CD14-positive monocyte (primary cell): ENCODE results near the gene NELFE. TPM values are rescaled to one million over a fixed set of nuclear protein-coding genes. Genes with fewer than 3 reads are reported as not detected.

Experiments used
- DNase-seq, 3 donors: peaks; one replicate each; pipeline ENCODE4 v3.0.0-alpha.2; 2011 to 2022
- H2AFZ ChIP-seq: 2 replicates; pipeline ENCODE4 v1.6.0; 2012; ENCODE audit warnings: mild to moderate bottlenecking, low read depth, low read length, inconsistent platforms; ENCODE audit not compliant: insufficient read depth, poor library complexity, severe bottlenecking
- H3K27ac ChIP-seq, 2 donors: 1 replicate in 1 of 2; 2 replicates in 1 of 2; pipeline ENCODE4 v1.5.1; 2012 to 2013; ENCODE audit warnings: low read length in 2 of 2, control low read depth in 1 of 2, inconsistent platforms in 1 of 2, low read depth in 1 of 2, mild to moderate bottlenecking in 1 of 2
- H3K27me3 ChIP-seq, 2 donors: one replicate each; pipeline versions ENCODE4 v1.6.0 to v1.6.1; 2011 to 2013; ENCODE audit warnings: low read length in 2 of 2; ENCODE audit not compliant: control insufficient read depth in 2 of 2, insufficient read depth in 2 of 2
- H3K36me3 ChIP-seq, 2 donors: replicated peaks in 1 of 2; 1 replicate in 1 of 2; 2 replicates in 1 of 2; pipeline versions ENCODE4 v1.5.1 to v1.6.1; 2012 to 2013; ENCODE audit warnings: low read length in 2 of 2, control low read depth in 1 of 2, inconsistent platforms in 1 of 2, mild to moderate bottlenecking in 1 of 2; ENCODE audit not compliant: insufficient read depth in 2 of 2, control insufficient read depth in 1 of 2
- H3K4me1 ChIP-seq, 2 donors: 1 replicate in 1 of 2; 2 replicates in 1 of 2; pipeline versions ENCODE4 v1.5.1 to v1.6.1; 2012 to 2013; ENCODE audit warnings: low read length in 2 of 2, control low read depth in 1 of 2, inconsistent platforms in 1 of 2, mild to moderate bottlenecking in 1 of 2, moderate library complexity in 1 of 2; ENCODE audit not compliant: insufficient read depth in 2 of 2, control insufficient read depth in 1 of 2
- H3K4me2 ChIP-seq: replicated peaks from 2 replicates; pipeline ENCODE3; 2012; ENCODE audit warnings: low read length, moderate library complexity, mild to moderate bottlenecking; ENCODE audit not compliant: poor library complexity, severe bottlenecking; ENCODE audit errors: extremely low read depth
- H3K4me3 ChIP-seq, 3 experiments: fragments of 200-600 bp in 1 of 3; sonication (generic) in 1 of 3; replicated peaks in 1 of 3; 1 replicate in 2 of 3; 2 replicates in 1 of 3; pipeline ENCODE4 v1.5.1; 2011 to 2013; ENCODE audit warnings: low read length in 3 of 3, mild to moderate bottlenecking in 3 of 3, control low read depth in 2 of 3, low read depth in 2 of 3, inconsistent platforms in 1 of 3, moderate library complexity in 1 of 3
- H3K79me2 ChIP-seq: 2 replicates; pipeline ENCODE4 v1.6.0; 2012; ENCODE audit warnings: mild to moderate bottlenecking, control low read depth, inconsistent platforms, low read length, moderate library complexity; ENCODE audit not compliant: insufficient read depth
- H3K9ac ChIP-seq: 2 replicates; pipeline ENCODE4 v1.6.0; 2017; ENCODE audit warnings: low read length, mild to moderate bottlenecking; ENCODE audit not compliant: insufficient read depth, poor library complexity, severe bottlenecking
- H3K9me3 ChIP-seq, 2 donors: replicated peaks in 1 of 2; 1 replicate in 1 of 2; 2 replicates in 1 of 2; pipeline versions ENCODE4 v1.5.1 to v1.6.1; 2012 to 2013; ENCODE audit warnings: low read length in 2 of 2, control low read depth in 1 of 2; ENCODE audit not compliant: control insufficient read depth in 1 of 2, insufficient read depth in 1 of 2
- H4K20me1 ChIP-seq: 2 replicates; pipeline ENCODE4 v1.6.0; 2012; ENCODE audit warnings: mild to moderate bottlenecking, low read length, control low read depth, moderate library complexity; ENCODE audit not compliant: insufficient read depth
- H3K27ac Mint-ChIP-seq, 7 donors: one replicate each; pipeline ENCODE4 v1.8.0; 2020; ENCODE audit warnings: mild to moderate bottlenecking in 7 of 7, mixed read lengths in 7 of 7, moderate library complexity in 6 of 7, inconsistent platforms in 2 of 7
- H3K27me3 Mint-ChIP-seq, 3 donors: one replicate each; pipeline ENCODE4 v1.8.0; 2021 to 2022; ENCODE audit warnings: low read depth in 3 of 3, mild to moderate bottlenecking in 3 of 3, mixed read lengths in 3 of 3, moderate library complexity in 3 of 3, inconsistent platforms in 1 of 3
- H3K36me3 Mint-ChIP-seq, 2 donors: one replicate each; pipeline ENCODE4 v1.8.0; 2020; ENCODE audit warnings: mixed read lengths in 2 of 2, inconsistent platforms in 1 of 2, mild to moderate bottlenecking in 1 of 2
- H3K4me1 Mint-ChIP-seq: one replicate; pipeline ENCODE4 v1.8.0; 2020; ENCODE audit warnings: mild to moderate bottlenecking, mixed read lengths
- H3K4me3 Mint-ChIP-seq, 2 donors: one replicate each; pipeline ENCODE4 v1.8.0; 2020; ENCODE audit warnings: mild to moderate bottlenecking in 2 of 2, mixed read lengths in 2 of 2, moderate library complexity in 1 of 2
- H3K9me3 Mint-ChIP-seq, 7 donors: one replicate each; pipeline ENCODE4 v1.8.0; 2020 to 2022; ENCODE audit warnings: mixed read lengths in 7 of 7, mild to moderate bottlenecking in 6 of 7, moderate library complexity in 6 of 7, inconsistent platforms in 2 of 7
- WGBS: methylation state at CpG from one replicate; pipeline ENCODE4 v1.1.5; 2013; ENCODE audit warnings: missing lambda C conversion rate; ENCODE audit not compliant: insufficient coverage; 5-methylcytosine and 5-hydroxymethylcytosine counted together
- intact Hi-C, 2 donors: fragments of 100-400 bp; cut with micrococcal nuclease; formaldehyde crosslinking; loops; one replicate each; pipeline versions ENCODE4 v1.15.0 to v1.15.1; 2023
- polyA plus RNA-seq, 3 donors: library from polyadenylated mRNA; depleted of rRNA in 1 of 3; unstranded in 2 of 3; stranded (reverse) in 1 of 3; fragments of 300-500 nt in 2 of 3; fragments of >200 nt in 1 of 3; fragmentation: Illumina TruSeq in 2 of 3; gene quantifications; 1 replicate in 2 of 3; 2 replicates in 1 of 3; pipeline ENCODE4 v1.2.3, GENCODE V29; 2012 to 2021
- TF ChIP-seq, protein P1 (sequence below): fragments of 200-600 bp; IDR thresholded peaks from one replicate; pipeline ENCODE4 v1.8.0; 2022; ENCODE audit warnings: antibody characterized with exemption, mild to moderate bottlenecking

The NELFE gene
- polyA plus RNA-seq, 3 donors = 48.8 to 74.4 (median 61.4) TPM

DNA sequence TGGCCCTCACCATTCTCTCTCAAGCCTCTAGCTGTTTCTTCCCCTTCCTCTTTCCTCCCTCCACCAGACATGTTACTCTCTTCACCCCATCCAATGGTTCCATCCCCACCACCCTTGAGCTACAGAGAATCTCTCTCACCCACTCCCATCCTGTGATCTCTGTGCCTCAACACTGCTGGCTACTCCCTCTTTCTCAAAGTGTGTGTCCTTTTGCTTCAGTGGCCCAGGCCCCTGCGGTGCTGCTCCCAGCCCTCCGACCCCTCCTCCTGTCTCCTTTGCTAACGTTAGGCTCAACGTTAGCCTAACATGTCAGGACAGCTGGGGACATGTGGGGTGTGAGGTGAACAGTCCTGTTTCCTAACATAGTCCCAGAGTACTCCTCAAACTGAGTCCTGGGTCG is 5.9 kb downstream of the NELFE start:
- Histone ChIP-seq H2AFZ (no peak overlapping the region), H3K27me3 (no peaks in the 10 kb centered on the region), H3K79me2 (peaks cover 3% of the 10 kb centered on the region), H3K9ac (no peak overlapping the region), H3K9me3 (no peaks in the 10 kb centered on the region), H4K20me1 (no peaks in the 10 kb centered on the region), H3K4me1 (peaks cover 2 to 3% of the 10 kb centered on the region in 2 donors), H3K27ac (peak overlapping the region in 1 of 2 donors; percentile 10), H3K4me3 (no peak overlapping the region), H3K4me2 (no peak overlapping the region), H3K36me3 (peaks cover 61 to 67% of the 10 kb centered on the region in 2 donors)
- intact Hi-C loops = loop anchor here in 1 of 2 donors (5.0 to 10.0 kb wide), 3 partner anchors 56 to 408 kb away; partner anchors contain the start of genes ATP6V1G2, DDX39B, EHMT2 and NFKBIL1
- WGBS = 100% methylated on average over 2 of the region's 5 CpGs
- Mint-ChIP-seq H3K27me3 (peaks cover 0 to 13% (median 1%) of the 10 kb centered on the region in 3 donors), H3K27ac (peak overlapping the region in 6 of 7 donors; percentile 5 to 84 (median 46)), H3K4me1 (peaks cover 16% of the 10 kb centered on the region), H3K36me3 (peaks cover 55 to 56% of the 10 kb centered on the region in 2 donors), H3K4me3 (no peak overlapping the region), H3K9me3 (peaks cover 0 to 1% (median 0%) of the 10 kb centered on the region in 7 donors)
- TF ChIP-seq, protein P1, sequence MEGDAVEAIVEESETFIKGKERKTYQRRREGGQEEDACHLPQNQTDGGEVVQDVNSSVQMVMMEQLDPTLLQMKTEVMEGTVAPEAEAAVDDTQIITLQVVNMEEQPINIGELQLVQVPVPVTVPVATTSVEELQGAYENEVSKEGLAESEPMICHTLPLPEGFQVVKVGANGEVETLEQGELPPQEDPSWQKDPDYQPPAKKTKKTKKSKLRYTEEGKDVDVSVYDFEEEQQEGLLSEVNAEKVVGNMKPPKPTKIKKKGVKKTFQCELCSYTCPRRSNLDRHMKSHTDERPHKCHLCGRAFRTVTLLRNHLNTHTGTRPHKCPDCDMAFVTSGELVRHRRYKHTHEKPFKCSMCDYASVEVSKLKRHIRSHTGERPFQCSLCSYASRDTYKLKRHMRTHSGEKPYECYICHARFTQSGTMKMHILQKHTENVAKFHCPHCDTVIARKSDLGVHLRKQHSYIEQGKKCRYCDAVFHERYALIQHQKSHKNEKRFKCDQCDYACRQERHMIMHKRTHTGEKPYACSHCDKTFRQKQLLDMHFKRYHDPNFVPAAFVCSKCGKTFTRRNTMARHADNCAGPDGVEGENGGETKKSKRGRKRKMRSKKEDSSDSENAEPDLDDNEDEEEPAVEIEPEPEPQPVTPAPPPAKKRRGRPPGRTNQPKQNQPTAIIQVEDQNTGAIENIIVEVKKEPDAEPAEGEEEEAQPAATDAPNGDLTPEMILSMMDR = no peak
- no peak for DNase-seq

DNA sequence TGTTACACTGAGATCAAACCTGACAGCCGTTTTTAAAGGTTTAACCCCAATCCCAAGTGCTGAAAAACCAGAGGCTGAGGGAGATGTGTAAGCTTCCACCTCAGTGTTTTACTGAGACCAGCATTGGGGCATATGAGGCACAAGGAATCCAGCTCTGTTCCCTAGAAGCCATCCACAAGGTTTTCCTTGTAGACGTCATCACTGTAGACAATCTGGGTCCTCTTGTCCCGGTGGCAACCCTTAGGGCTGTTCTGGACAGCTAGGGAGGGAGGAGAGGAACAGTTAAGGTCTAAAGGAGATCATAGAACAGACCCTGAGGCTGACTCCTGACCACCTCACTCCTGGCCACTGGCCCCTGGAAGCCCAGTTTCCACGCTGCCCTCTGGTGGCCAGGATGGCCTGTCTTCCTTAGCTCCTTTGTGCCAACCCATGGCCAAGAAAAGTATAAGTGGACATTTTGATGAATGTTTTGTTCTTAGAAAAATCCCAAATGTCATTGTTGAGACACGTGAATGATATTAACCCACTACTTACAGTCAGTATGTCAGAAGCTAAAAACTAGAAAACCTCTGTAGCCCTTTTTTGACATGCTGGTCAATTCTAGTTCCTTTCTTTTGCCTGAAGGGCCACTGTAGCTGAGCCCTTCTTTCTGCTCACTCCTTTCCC is 6.5 kb downstream of the NELFE start:
- peak; percentile 51 to 60 (median 59) for DNase-seq
- intact Hi-C loops = loop anchor here in 1 of 2 donors (5.0 to 10.0 kb wide), 3 partner anchors 55 to 407 kb away; partner anchors contain the start of genes ATP6V1G2, DDX39B, EHMT2 and NFKBIL1
- Mint-ChIP-seq H3K36me3 (peaks cover 55 to 56% of the 10 kb centered on the region in 2 donors), H3K27me3 (peaks cover 1 to 16% (median 3%) of the 10 kb centered on the region in 3 donors), H3K4me3 (no peak overlapping the region), H3K27ac (peak overlapping the region in 4 of 7 donors; percentile 5 to 84 (median 35)), H3K4me1 (peaks cover 12% of the 10 kb centered on the region), H3K9me3 (peaks cover 0 to 1% (median 0%) of the 10 kb centered on the region in 7 donors)
- Histone ChIP-seq H2AFZ (no peak overlapping the region), H3K4me2 (no peak overlapping the region), H3K79me2 (no peaks in the 10 kb centered on the region), H3K36me3 (peaks cover 61 to 67% of the 10 kb centered on the region in 2 donors), H3K27ac (peak overlapping the region in 1 of 2 donors; percentile 10), H3K4me1 (no peaks in the 10 kb centered on the region), H3K9me3 (no peaks in the 10 kb centered on the region), H4K20me1 (no peaks in the 10 kb centered on the region), H3K9ac (no peak overlapping the region), H3K27me3 (no peaks in the 10 kb centered on the region), H3K4me3 (no peak overlapping the region)
- 100% methylated on average over 1 of the region's 5 CpGs for WGBS
- TF ChIP-seq, protein P1 = peak; percentile 85
